ENCODE measurements around the gene WNK2.

WNK2 gene

GRCh38 chr9:93186215-93186945 lies 2.4 kb downstream of the WNK2 start:
- DNase-seq, result no peak

GRCh38 chr9:93187047-93187446 lies 3.1 kb downstream of the WNK2 start:
- no peak for DNase-seq

GRCh38 chr9:93187574-93187973 lies 3.6 kb downstream of the WNK2 start:
- no peak for DNase-seq

GRCh38 chr9:93188426-93189368 lies 4.8 kb downstream of the WNK2 start:
- no peak for DNase-seq

- no peak for DNase-seq
Measured at GRCh38 chr9:93189369-93190132, 5.6 kb downstream of the WNK2 start.

GRCh38 chr9:93190133-93190525 lies 6.2 kb downstream of the WNK2 start:
- DNase-seq, result no peak

- DNase-seq, result no peak
Measured at GRCh38 chr9:93190656-93191353, 6.9 kb downstream of the WNK2 start.

GRCh38 chr9:93191354-93191660 lies 7.4 kb downstream of the WNK2 start:
- DNase-seq, result no peak

- DNase-seq, result no peak
Measured at GRCh38 chr9:93192721-93193387, 8.9 kb downstream of the WNK2 start.

- DNase-seq, result peak; percentile 38
Measured at GRCh38 chr9:93193388-93194220, 9.7 kb downstream of the WNK2 start.

GRCh38 chr9:93194221-93194625 lies 10.3 kb downstream of the WNK2 start:
- DNase-seq, result no peak

- DNase-seq, result peak; percentile 28
Measured at GRCh38 chr9:93194641-93195040, 10.7 kb downstream of the WNK2 start.

- no peak for DNase-seq
Measured at GRCh38 chr9:93196096-93197055, 12.4 kb downstream of the WNK2 start.

GRCh38 chr9:93197670-93198069 lies 13.7 kb downstream of the WNK2 start:
- DNase-seq, result no peak

GRCh38 chr9:93198117-93198837 lies 14.3 kb downstream of the WNK2 start:
- no peak for DNase-seq

GRCh38 chr9:93198838-93199625 lies 15.1 kb downstream of the WNK2 start:
- no peak for DNase-seq

GRCh38 chr9:93200449-93200742 lies 16.5 kb downstream of the WNK2 start:
- DNase-seq, result no peak

- no peak for DNase-seq
Measured at GRCh38 chr9:93200989-93201334, 17.0 kb downstream of the WNK2 start.

Data from DMS79 (cell line).